Neural cell (in vitro differentiated cells): ENCODE measurements around the gene BABAM2. TPM values are rescaled to one million over a fixed set of nuclear protein-coding genes. Genes with fewer than 3 reads are reported as not detected.

ENCODE experiments used
- H2AFZ ChIP-seq: fragments of 200-600, 300-800 bp; sonication (generic), shearing (Covaris generic); 2 replicates; pipeline ENCODE4 v1.6.0; 2014; ENCODE audit warnings: low read depth, mild to moderate bottlenecking, antibody characterized with exemption, low read length, moderate library complexity
- H3F3A ChIP-seq: fragments of 200-600 bp; shearing (Covaris generic); 2 replicates; pipeline ENCODE4 v1.6.1; 2016; ENCODE audit warnings: mild to moderate bottlenecking, moderate library complexity, mixed read lengths, antibody characterized with exemption, low read length; ENCODE audit not compliant: insufficient read depth, poor library complexity, severe bottlenecking
- H3K27ac ChIP-seq: fragments of 200-600, 300-800 bp; sonication (generic), shearing (Covaris generic); 2 replicates; pipeline ENCODE4 v1.5.1; 2014; ENCODE audit warnings: mild to moderate bottlenecking, low read length, moderate library complexity
- H3K27me3 ChIP-seq: fragments of 300-800, 200-600 bp; sonication (generic), shearing (Covaris generic); 2 replicates; pipeline ENCODE4 v1.6.0; 2014; ENCODE audit warnings: mild to moderate bottlenecking, low read depth, low read length, moderate library complexity; ENCODE audit not compliant: insufficient read depth
- H3K36me3 ChIP-seq: fragments of 300-800, 200-600 bp; sonication (generic), shearing (Covaris generic); 2 replicates; pipeline ENCODE4 v1.5.1; 2014; ENCODE audit warnings: mild to moderate bottlenecking, antibody characterized with exemption, low read length, moderate library complexity; ENCODE audit not compliant: insufficient read depth
- H3K4me2 ChIP-seq: fragments of 300-800, 200-600 bp; sonication (generic), shearing (Covaris generic); 2 replicates; pipeline ENCODE4 v1.6.0; 2014; ENCODE audit warnings: mild to moderate bottlenecking, low read length
- H3K4me3 ChIP-seq: fragments of 300-800, 200-600 bp; sonication (generic), shearing (Covaris generic); 2 replicates; pipeline ENCODE4 v1.5.1; 2014; ENCODE audit warnings: mild to moderate bottlenecking, low read length, moderate library complexity
- H3K79me2 ChIP-seq: fragments of 200-600 bp; shearing (Covaris generic); replicated peaks from 2 replicates; pipeline ENCODE4 v1.6.0; 2014; ENCODE audit warnings: mild to moderate bottlenecking, low read length, moderate library complexity; ENCODE audit not compliant: insufficient read depth
- H3K9ac ChIP-seq: fragments of 300-800, 200-600 bp; sonication (generic), shearing (Covaris generic); 2 replicates; pipeline ENCODE4 v1.6.1; 2016; ENCODE audit warnings: mild to moderate bottlenecking, low read length, mixed read lengths
- H3K9me2 ChIP-seq: fragments of 200-600 bp; shearing (Covaris generic); 2 replicates; pipeline ENCODE4 v1.6.1; 2016; ENCODE audit warnings: mild to moderate bottlenecking, low read length, mixed read lengths; ENCODE audit not compliant: insufficient read depth
- H3K9me3 ChIP-seq: fragments of 200-600, 300-800 bp; sonication (generic), shearing (Covaris generic); 2 replicates; pipeline ENCODE4 v1.6.1; 2016; ENCODE audit warnings: mild to moderate bottlenecking, mixed run types, low read length, moderate library complexity, mixed read lengths
- H4K20me1 ChIP-seq: fragments of 200-600 bp; shearing (Covaris generic); 2 replicates; pipeline ENCODE4 v1.6.1; 2016; ENCODE audit warnings: mild to moderate bottlenecking, mixed run types; ENCODE audit not compliant: insufficient read depth
- EP300 ChIP-seq: fragments of 450-650 bp; conservative IDR thresholded peaks from 2 replicates; pipeline ENCODE4 v1.6.1; 2014; ENCODE audit warnings: antibody characterized with exemption, mild to moderate bottlenecking, moderate library complexity; ENCODE audit not compliant: poor library complexity, severe bottlenecking
- EZH2 ChIP-seq: fragments of 200-600, 300-800 bp; shearing (Covaris generic), sonication (generic); IDR thresholded peaks from 2 replicates; pipeline ENCODE4 v1.6.1; 2014; ENCODE audit warnings: antibody characterized with exemption, low read length, borderline replicate concordance, mild to moderate bottlenecking; ENCODE audit not compliant: insufficient read depth, poor library complexity, severe bottlenecking
- MXI1 ChIP-seq: fragments of 450-650 bp; conservative IDR thresholded peaks from 2 replicates; pipeline ENCODE4 v1.6.1; 2014; ENCODE audit warnings: antibody characterized with exemption, mild to moderate bottlenecking; ENCODE audit not compliant: poor library complexity, severe bottlenecking
- POLR2AphosphoS5 ChIP-seq: IDR thresholded peaks from 2 replicates; pipeline ENCODE4 v1.6.1; 2012
- RAD21 ChIP-seq: fragments of 450-650 bp; conservative IDR thresholded peaks from 2 replicates; pipeline ENCODE4 v1.6.1; 2014; ENCODE audit warnings: antibody characterized with exemption, mild to moderate bottlenecking, moderate library complexity
- SMC3 ChIP-seq: fragments of 450-650 bp; conservative IDR thresholded peaks from 2 replicates; pipeline ENCODE4 v1.6.1; 2014; ENCODE audit warnings: antibody characterized with exemption, mild to moderate bottlenecking, moderate library complexity; ENCODE audit not compliant: poor library complexity
- TAF1 ChIP-seq: IDR thresholded peaks from 2 replicates; pipeline ENCODE4 v1.6.1; 2012; ENCODE audit warnings: low read depth
- polyA plus RNA-seq: library from polyadenylated mRNA; depleted of rRNA; stranded (reverse); fragments of >200 nt; gene quantifications from 2 replicates; pipeline ENCODE4 v1.2.3, GENCODE V29; 2014
- TF ChIP-seq, protein P1 (sequence below): fragments of 450-650 bp; IDR thresholded peaks from 2 replicates; pipeline ENCODE4 v1.5.1; 2014; ENCODE audit warnings: antibody characterized with exemption, mild to moderate bottlenecking, moderate library complexity; ENCODE audit not compliant: poor library complexity, severe bottlenecking
- TF ChIP-seq, protein P2 (sequence below): IDR thresholded peaks from 2 replicates; pipeline ENCODE4 v1.6.1; 2012; ENCODE audit warnings: borderline replicate concordance

The BABAM2 gene
- polyA plus RNA-seq, 1 donor from 2014 or later, result 15.3 TPM

DNA sequence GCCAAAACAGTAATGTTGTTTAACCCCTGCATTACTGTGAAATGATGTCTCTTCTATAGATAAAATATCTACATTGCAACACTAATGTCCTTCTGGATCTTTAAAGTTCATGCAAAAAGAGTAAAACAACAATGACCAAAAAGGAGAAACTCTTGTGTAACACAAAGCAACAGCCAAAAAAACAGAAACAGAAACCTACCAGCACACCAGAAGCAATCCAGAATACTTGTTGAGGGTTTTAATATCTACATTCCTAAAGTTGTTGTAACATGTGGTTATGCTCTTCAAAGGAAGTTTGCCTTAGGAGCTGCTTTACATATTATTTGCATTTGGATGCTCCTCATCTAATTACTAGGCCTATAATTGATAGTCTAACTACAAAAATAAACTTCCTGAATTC lies 157.2 kb downstream of the BABAM2 start:
- no peak overlapping the region for H2AFZ ChIP-seq
- no peaks in the 10 kb centered on the region for H3K36me3 ChIP-seq
- H3K9me3 ChIP-seq, result no peaks in the 10 kb centered on the region
- H3K79me2 ChIP-seq, result no peaks in the 10 kb centered on the region
- H3K4me3 ChIP-seq, result no peak overlapping the region
- no peaks in the 10 kb centered on the region for H3K27me3 ChIP-seq
- TF ChIP-seq SMC3 (no peak), EP300 (no peak), TAF1 (no peak), MXI1 (no peak), EZH2 (no peak), POLR2AphosphoS5 (no peak), RAD21 (no peak)
- TF ChIP-seq, protein P1, sequence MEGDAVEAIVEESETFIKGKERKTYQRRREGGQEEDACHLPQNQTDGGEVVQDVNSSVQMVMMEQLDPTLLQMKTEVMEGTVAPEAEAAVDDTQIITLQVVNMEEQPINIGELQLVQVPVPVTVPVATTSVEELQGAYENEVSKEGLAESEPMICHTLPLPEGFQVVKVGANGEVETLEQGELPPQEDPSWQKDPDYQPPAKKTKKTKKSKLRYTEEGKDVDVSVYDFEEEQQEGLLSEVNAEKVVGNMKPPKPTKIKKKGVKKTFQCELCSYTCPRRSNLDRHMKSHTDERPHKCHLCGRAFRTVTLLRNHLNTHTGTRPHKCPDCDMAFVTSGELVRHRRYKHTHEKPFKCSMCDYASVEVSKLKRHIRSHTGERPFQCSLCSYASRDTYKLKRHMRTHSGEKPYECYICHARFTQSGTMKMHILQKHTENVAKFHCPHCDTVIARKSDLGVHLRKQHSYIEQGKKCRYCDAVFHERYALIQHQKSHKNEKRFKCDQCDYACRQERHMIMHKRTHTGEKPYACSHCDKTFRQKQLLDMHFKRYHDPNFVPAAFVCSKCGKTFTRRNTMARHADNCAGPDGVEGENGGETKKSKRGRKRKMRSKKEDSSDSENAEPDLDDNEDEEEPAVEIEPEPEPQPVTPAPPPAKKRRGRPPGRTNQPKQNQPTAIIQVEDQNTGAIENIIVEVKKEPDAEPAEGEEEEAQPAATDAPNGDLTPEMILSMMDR, result no peak
- TF ChIP-seq, protein P2, sequence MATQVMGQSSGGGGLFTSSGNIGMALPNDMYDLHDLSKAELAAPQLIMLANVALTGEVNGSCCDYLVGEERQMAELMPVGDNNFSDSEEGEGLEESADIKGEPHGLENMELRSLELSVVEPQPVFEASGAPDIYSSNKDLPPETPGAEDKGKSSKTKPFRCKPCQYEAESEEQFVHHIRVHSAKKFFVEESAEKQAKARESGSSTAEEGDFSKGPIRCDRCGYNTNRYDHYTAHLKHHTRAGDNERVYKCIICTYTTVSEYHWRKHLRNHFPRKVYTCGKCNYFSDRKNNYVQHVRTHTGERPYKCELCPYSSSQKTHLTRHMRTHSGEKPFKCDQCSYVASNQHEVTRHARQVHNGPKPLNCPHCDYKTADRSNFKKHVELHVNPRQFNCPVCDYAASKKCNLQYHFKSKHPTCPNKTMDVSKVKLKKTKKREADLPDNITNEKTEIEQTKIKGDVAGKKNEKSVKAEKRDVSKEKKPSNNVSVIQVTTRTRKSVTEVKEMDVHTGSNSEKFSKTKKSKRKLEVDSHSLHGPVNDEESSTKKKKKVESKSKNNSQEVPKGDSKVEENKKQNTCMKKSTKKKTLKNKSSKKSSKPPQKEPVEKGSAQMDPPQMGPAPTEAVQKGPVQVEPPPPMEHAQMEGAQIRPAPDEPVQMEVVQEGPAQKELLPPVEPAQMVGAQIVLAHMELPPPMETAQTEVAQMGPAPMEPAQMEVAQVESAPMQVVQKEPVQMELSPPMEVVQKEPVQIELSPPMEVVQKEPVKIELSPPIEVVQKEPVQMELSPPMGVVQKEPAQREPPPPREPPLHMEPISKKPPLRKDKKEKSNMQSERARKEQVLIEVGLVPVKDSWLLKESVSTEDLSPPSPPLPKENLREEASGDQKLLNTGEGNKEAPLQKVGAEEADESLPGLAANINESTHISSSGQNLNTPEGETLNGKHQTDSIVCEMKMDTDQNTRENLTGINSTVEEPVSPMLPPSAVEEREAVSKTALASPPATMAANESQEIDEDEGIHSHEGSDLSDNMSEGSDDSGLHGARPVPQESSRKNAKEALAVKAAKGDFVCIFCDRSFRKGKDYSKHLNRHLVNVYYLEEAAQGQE, result no peak
- H3K9me2 ChIP-seq, result no peaks in the 10 kb centered on the region
- no peak overlapping the region for H3K4me2 ChIP-seq
- H3K9ac ChIP-seq, result no peak overlapping the region
- H3F3A ChIP-seq, result no peaks in the 10 kb centered on the region
- no peaks in the 10 kb centered on the region for H4K20me1 ChIP-seq
- H3K27ac ChIP-seq, result no peak overlapping the region

DNA sequence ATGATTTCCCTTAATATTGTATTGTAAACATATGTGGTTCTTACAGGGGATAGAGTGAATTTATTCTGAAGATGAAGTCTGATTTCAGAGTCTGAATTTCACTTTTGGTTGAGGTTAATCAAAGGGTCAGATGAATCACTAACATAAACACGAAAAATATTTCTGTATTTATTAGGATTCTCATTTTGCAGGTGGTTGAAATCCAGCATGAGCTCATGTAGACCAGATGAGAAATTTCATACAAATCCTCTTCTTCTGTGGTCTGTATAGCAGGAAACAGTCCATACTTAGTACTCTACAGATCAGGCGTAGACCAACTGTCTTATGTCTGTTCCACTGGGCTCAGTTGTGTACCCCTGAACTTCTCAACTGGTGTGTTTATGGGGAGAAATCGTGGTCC lies 157.8 kb downstream of the BABAM2 start:
- no peak overlapping the region for H3K27ac ChIP-seq
- H3K4me2 ChIP-seq, result no peak overlapping the region
- TF ChIP-seq MXI1 (no peak), RAD21 (no peak), TAF1 (no peak), EP300 (no peak), POLR2AphosphoS5 (no peak), SMC3 (no peak), EZH2 (no peak)
- TF ChIP-seq, protein P2, result no peak
- TF ChIP-seq, protein P1, result no peak
- H2AFZ ChIP-seq, result no peak overlapping the region
- H3K9ac ChIP-seq, result no peak overlapping the region
- H3K4me3 ChIP-seq, result no peak overlapping the region
- no peaks in the 10 kb centered on the region for H4K20me1 ChIP-seq
- H3K9me2 ChIP-seq, result no peaks in the 10 kb centered on the region
- H3K36me3 ChIP-seq, result no peaks in the 10 kb centered on the region
- H3F3A ChIP-seq, result no peaks in the 10 kb centered on the region
- H3K79me2 ChIP-seq, result no peaks in the 10 kb centered on the region
- H3K9me3 ChIP-seq, result no peaks in the 10 kb centered on the region
- H3K27me3 ChIP-seq, result no peaks in the 10 kb centered on the region
